NCI-H82 treated with DMSO at 0.1 percent for 48 hours (cell line): ENCODE measurements around the gene TSPAN14.

Experiments used
- DNase-seq: peaks from one replicate; lab custom pipeline; 2025; ENCODE audit not compliant: unreplicated experiment; lab: John Stamatoyannopoulos, UW

Gene TSPAN14

GRCh38 chr10:80502621-80503583 lies 48.8 kb downstream of the TSPAN14 start:
- no peak for DNase-seq

GRCh38 chr10:80503584-80504157 lies 49.6 kb downstream of the TSPAN14 start:
- DNase-seq, result no peak

- no peak for DNase-seq
Observed at GRCh38 chr10:80504158-80504811, 50.2 kb downstream of the TSPAN14 start.

GRCh38 chr10:80504897-80505465 lies 50.9 kb downstream of the TSPAN14 start:
- no peak for DNase-seq

GRCh38 chr10:80506189-80506575 lies 52.1 kb downstream of the TSPAN14 start:
- DNase-seq, result no peak

- no peak for DNase-seq
Observed at GRCh38 chr10:80506836-80507487, 52.9 kb downstream of the TSPAN14 start.

- no peak for DNase-seq
Observed at GRCh38 chr10:80509108-80509402, 54.9 kb downstream of the TSPAN14 start.

GRCh38 chr10:80509403-80510161 lies 55.5 kb downstream of the TSPAN14 start:
- no peak for DNase-seq

- no peak for DNase-seq
Observed at GRCh38 chr10:80512031-80512526, 58.0 kb downstream of the TSPAN14 start.

GRCh38 chr10:80513106-80513505 lies 59.0 kb downstream of the TSPAN14 start:
- no peak for DNase-seq

- no peak for DNase-seq
Observed at GRCh38 chr10:80515511-80515910, 61.4 kb downstream of the TSPAN14 start.

GRCh38 chr10:80515941-80516340 lies 61.8 kb downstream of the TSPAN14 start:
- DNase-seq, result no peak

- no peak for DNase-seq
Observed at GRCh38 chr10:80516506-80517075, 62.5 kb downstream of the TSPAN14 start.

- DNase-seq, result no peak
Observed at GRCh38 chr10:80517416-80518142, 63.5 kb downstream of the TSPAN14 start.

- no peak for DNase-seq
Observed at GRCh38 chr10:80518143-80518806, 64.2 kb downstream of the TSPAN14 start.

GRCh38 chr10:80518807-80519360 lies 64.8 kb downstream of the TSPAN14 start:
- DNase-seq, result no peak

- no peak for DNase-seq
Observed at GRCh38 chr10:80519936-80520650, 66.0 kb downstream of the TSPAN14 start.
